Measurements from ENCODE around the gene LCP2. TPM values are rescaled to one million over a fixed set of nuclear protein-coding genes. Genes with fewer than 3 reads are reported as not detected.

LCP2 gene
- total RNA-seq, 1 experiment from 2014 or later: 0.36 TPM

DNA sequence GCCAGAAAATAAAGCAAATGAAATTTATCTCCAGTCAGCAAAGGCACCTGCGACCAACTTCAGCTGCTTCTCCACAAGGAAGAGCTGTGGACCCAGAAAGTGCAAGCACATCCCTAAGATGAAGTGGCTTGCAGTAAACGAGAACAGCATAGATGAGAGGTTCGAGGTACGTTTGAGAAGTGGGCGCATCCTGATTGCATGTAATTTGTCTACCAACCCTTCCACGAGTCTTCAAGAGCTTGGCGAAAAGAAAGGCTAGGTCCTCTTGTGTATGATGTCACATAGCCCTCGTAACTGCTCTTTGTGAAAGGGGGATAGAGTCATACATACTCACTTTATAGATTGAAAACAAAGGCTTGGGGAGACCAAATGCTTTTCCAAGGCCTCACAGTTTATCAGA is 6.0 kb upstream of the LCP2 start:
- intact Hi-C loops (cut with micrococcal nuclease; ENCODE audit: unreplicated experiment): no loop called here
- ChIA-PET CTCF (no interaction called here), POLR2A (no interaction called here)
- Histone ChIP-seq H3K27me3 (ENCODE audit: control insufficient read depth, insufficient read depth, low read length) (no peaks in the 10 kb centered on the region), H3K4me1 (ENCODE audit: control insufficient read depth, insufficient read depth, low read length) (no peaks in the 10 kb centered on the region), H3K4me3 (ENCODE audit: low read depth in 2 of 2, low read length in 2 of 2) (no peak overlapping the region), H3K27ac (ENCODE audit: low read length) (no peak overlapping the region), H3K9me3 (ENCODE audit: control insufficient read depth, insufficient read depth, low read depth, low read length) (no peaks in the 10 kb centered on the region), H3K36me3 (ENCODE audit: control insufficient read depth, insufficient read depth, low read length) (no peaks in the 10 kb centered on the region)
- BruUV-seq (replicated peaks): no TSS peak
- ATAC-seq: no peak
- no peak for DNase-seq (ENCODE audit: low read depth, low spot score)
- TF ChIP-seq SIN3A (IDR thresholded peaks at IDR 0.05; ENCODE audit: borderline replicate concordance, insufficient read depth, low read depth, low read length): no peak
- in situ Hi-C loops (cut with HindIII; ENCODE audit: low pct_unique_long_range_greater_than_20kb, low sequenced_read_pairs): no loop called here

DNA sequence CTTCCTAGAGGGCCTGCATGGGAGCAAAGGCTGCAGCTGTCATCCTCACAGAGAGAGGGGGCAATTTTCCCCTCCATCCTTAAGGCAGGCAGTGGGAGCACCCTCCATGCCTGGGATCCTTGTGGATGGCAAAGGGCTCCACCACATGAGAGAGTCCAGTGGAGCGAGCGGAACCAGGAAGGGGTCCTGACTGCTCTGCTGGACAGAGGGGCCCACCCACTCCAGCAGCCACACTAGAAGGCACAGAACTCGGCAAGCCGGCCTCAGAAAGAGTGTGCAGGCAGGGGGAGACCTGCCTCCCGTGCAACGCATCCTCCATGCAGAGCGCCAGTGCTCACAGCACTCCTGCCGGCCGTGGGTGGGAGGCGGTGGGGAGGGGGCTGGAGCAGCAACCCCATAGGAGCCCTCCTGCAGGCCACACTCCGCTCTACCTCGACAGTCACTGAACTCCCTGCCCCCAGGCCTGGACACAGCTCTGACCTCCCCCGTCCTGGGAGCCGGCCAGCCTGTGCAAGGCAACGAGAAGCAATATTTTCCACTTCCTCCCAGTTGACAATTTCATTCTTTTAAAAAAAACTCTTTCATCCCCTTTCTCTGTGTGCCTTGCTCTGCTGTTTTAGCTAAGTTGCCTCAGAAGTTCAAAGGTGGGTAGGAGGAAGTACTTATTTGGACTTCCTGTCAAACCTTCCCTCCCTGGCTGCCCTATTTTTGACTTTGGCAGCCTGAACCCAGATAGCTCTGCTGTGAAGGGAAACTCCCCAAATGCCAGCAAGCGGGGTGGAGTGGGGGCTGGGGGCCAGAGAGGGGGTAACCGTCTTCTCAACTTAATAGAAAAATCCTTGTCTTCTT is 5.3 kb upstream of the LCP2 start:
- CTCF ChIA-PET: no interaction called here
- H3K27me3 ChIP-seq (ENCODE audit: control insufficient read depth, insufficient read depth, low read length): no peaks in the 10 kb centered on the region
- TF ChIP-seq CTCF (IDR thresholded peaks at IDR 0.05): no peak
- TF ChIP-seq, protein P1, sequence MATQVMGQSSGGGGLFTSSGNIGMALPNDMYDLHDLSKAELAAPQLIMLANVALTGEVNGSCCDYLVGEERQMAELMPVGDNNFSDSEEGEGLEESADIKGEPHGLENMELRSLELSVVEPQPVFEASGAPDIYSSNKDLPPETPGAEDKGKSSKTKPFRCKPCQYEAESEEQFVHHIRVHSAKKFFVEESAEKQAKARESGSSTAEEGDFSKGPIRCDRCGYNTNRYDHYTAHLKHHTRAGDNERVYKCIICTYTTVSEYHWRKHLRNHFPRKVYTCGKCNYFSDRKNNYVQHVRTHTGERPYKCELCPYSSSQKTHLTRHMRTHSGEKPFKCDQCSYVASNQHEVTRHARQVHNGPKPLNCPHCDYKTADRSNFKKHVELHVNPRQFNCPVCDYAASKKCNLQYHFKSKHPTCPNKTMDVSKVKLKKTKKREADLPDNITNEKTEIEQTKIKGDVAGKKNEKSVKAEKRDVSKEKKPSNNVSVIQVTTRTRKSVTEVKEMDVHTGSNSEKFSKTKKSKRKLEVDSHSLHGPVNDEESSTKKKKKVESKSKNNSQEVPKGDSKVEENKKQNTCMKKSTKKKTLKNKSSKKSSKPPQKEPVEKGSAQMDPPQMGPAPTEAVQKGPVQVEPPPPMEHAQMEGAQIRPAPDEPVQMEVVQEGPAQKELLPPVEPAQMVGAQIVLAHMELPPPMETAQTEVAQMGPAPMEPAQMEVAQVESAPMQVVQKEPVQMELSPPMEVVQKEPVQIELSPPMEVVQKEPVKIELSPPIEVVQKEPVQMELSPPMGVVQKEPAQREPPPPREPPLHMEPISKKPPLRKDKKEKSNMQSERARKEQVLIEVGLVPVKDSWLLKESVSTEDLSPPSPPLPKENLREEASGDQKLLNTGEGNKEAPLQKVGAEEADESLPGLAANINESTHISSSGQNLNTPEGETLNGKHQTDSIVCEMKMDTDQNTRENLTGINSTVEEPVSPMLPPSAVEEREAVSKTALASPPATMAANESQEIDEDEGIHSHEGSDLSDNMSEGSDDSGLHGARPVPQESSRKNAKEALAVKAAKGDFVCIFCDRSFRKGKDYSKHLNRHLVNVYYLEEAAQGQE (IDR thresholded peaks at IDR 0.05; ENCODE audit: insufficient read depth in 1 of 2, low read depth in 2 of 2, low read length in 1 of 2): no peak
- TF ChIP-seq TCF7L2 (IDR thresholded peaks at IDR 0.05; ENCODE audit: low read depth, low read length): no peak
- no peak for TF ChIP-seq POLR2AphosphoS5 (IDR thresholded peaks at IDR 0.05; ENCODE audit: low read depth, low read length)
- no peak for TF ChIP-seq SIN3A (IDR thresholded peaks at IDR 0.05; ENCODE audit: borderline replicate concordance, insufficient read depth, low read depth, low read length)
- no peaks in the 10 kb centered on the region for H3K4me1 ChIP-seq (ENCODE audit: control insufficient read depth, insufficient read depth, low read length)
- H3K27ac ChIP-seq (ENCODE audit: low read length): no peak overlapping the region
- no peak for ATAC-seq
- no peak for DNase-seq (ENCODE audit: low read depth, low spot score)
- intact Hi-C loops (cut with micrococcal nuclease; ENCODE audit: unreplicated experiment) (no loop called here), in situ Hi-C loops (cut with HindIII; ENCODE audit: low pct_unique_long_range_greater_than_20kb, low sequenced_read_pairs) (no loop called here)
- no peaks in the 10 kb centered on the region for H3K9me3 ChIP-seq (ENCODE audit: control insufficient read depth, insufficient read depth, low read depth, low read length)
- H3K4me3 ChIP-seq (ENCODE audit: low read depth in 2 of 2, low read length in 2 of 2): no peak overlapping the region
- no TSS peak for BruUV-seq (replicated peaks)
- no peaks in the 10 kb centered on the region for H3K36me3 ChIP-seq (ENCODE audit: control insufficient read depth, insufficient read depth, low read length)
- POLR2A ChIA-PET: no interaction called here

DNA sequence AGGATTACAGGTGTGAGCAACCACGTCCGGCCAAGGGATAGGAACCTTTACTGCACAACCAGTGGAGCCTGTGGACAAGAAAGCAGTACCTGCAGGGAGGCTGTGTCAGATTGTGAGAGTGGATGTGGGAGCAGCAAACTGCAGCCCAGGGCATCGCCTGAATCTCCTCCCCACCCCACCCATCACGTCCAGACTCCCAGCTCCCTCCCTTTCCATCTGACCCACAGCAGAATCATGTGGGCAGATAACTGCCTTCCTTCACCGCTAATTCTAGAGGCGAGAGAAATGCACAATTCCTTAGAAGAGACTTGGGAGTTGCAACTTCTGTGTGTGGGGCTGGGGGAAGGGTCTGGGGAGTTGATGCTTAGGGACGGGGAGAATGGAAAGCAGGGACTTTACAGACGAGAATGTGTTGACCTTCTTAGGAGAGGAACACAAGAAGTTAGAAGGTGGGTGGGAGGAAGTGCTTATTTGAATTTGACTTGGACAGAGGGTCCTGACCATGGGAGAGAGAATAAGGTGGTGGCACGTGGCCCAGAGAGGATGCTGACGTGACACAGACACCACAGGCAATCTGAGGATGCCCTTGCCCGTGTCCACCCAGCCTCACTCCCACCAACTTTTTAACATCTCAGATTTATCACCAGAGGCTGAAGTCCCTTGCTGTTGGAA is 4.5 kb upstream of the LCP2 start:
- H3K27ac ChIP-seq (ENCODE audit: low read length): no peak overlapping the region
- TF ChIP-seq POLR2AphosphoS5 (IDR thresholded peaks at IDR 0.05; ENCODE audit: low read depth, low read length): no peak
- TF ChIP-seq, protein P1 (IDR thresholded peaks at IDR 0.05; ENCODE audit: insufficient read depth in 1 of 2, low read depth in 2 of 2, low read length in 1 of 2): no peak
- no peak for TF ChIP-seq SIN3A (IDR thresholded peaks at IDR 0.05; ENCODE audit: borderline replicate concordance, insufficient read depth, low read depth, low read length)
- no peak for TF ChIP-seq TCF7L2 (IDR thresholded peaks at IDR 0.05; ENCODE audit: low read depth, low read length)
- no peak for TF ChIP-seq CTCF (IDR thresholded peaks at IDR 0.05)
- ChIA-PET POLR2A (no interaction called here), CTCF (no interaction called here)
- no peak for DNase-seq (ENCODE audit: low read depth, low spot score)
- intact Hi-C loops (cut with micrococcal nuclease; ENCODE audit: unreplicated experiment) (no loop called here), in situ Hi-C loops (cut with HindIII; ENCODE audit: low pct_unique_long_range_greater_than_20kb, low sequenced_read_pairs) (no loop called here)
- ATAC-seq: no peak
- no peaks in the 10 kb centered on the region for H3K9me3 ChIP-seq (ENCODE audit: control insufficient read depth, insufficient read depth, low read depth, low read length)
- no peaks in the 10 kb centered on the region for H3K36me3 ChIP-seq (ENCODE audit: control insufficient read depth, insufficient read depth, low read length)
- H3K27me3 ChIP-seq (ENCODE audit: control insufficient read depth, insufficient read depth, low read length): no peaks in the 10 kb centered on the region
- no peaks in the 10 kb centered on the region for H3K4me1 ChIP-seq (ENCODE audit: control insufficient read depth, insufficient read depth, low read length)
- H3K4me3 ChIP-seq (ENCODE audit: low read depth in 2 of 2, low read length in 2 of 2): no peak overlapping the region
- no TSS peak for BruUV-seq (replicated peaks)

Measured in Panc1 (cell line).